ENCODE data around the gene SLC15A2.

DNA sequence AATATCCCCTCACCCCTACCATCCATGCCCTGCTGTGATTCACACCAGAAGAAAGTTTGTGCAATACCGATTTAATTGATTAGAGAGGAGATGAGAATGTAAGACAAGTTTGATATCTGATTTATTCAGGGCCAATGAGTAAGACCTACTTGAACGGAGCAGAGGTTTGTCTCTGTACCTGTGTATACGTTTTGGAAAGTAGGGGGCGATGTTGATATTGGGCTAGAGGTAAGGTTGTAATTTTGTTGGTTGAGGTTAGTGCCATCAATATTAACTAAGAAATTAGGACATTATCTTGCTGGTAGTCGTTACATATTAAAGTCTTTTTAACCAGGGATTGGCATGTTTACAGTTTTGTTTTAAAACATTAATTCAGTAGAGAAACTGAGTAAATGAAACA is 38.6 kb upstream of the SLC15A2 start:
- TF ChIP-seq, protein P1, sequence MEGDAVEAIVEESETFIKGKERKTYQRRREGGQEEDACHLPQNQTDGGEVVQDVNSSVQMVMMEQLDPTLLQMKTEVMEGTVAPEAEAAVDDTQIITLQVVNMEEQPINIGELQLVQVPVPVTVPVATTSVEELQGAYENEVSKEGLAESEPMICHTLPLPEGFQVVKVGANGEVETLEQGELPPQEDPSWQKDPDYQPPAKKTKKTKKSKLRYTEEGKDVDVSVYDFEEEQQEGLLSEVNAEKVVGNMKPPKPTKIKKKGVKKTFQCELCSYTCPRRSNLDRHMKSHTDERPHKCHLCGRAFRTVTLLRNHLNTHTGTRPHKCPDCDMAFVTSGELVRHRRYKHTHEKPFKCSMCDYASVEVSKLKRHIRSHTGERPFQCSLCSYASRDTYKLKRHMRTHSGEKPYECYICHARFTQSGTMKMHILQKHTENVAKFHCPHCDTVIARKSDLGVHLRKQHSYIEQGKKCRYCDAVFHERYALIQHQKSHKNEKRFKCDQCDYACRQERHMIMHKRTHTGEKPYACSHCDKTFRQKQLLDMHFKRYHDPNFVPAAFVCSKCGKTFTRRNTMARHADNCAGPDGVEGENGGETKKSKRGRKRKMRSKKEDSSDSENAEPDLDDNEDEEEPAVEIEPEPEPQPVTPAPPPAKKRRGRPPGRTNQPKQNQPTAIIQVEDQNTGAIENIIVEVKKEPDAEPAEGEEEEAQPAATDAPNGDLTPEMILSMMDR (conservative IDR thresholded peaks at IDR 0.05; ENCODE audit: low read depth, low read length), result peak; percentile 73
- TF ChIP-seq EZH2 (IDR thresholded peaks at IDR 0.05; ENCODE audit: borderline replicate concordance, low read depth, low read length, poor library complexity, severe bottlenecking), result no peak

Data from A673 (cell line).